ENCODE measurements around the gene ITPR2.

The ITPR2 gene

DNA sequence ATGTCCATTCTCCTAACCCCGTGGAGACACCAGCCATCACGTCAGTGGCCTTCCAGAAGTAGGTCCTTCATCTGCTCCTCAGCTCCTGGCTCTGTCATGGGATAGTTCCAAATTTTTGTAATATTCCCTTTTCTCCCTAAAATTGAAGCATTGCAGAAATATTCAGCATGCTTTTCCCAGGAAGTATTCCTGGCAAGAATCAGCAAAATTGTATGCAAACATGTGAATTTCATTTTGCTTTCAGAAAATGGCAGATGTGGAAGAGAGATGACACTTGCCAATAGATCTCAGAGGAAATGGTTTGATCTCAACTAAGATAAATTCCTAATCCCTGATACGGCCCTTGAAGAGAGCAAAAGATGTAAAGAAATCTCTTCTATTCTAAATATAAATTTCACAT, 298.9 kb downstream of the ITPR2 start:
- TF ChIP-seq, protein P1, sequence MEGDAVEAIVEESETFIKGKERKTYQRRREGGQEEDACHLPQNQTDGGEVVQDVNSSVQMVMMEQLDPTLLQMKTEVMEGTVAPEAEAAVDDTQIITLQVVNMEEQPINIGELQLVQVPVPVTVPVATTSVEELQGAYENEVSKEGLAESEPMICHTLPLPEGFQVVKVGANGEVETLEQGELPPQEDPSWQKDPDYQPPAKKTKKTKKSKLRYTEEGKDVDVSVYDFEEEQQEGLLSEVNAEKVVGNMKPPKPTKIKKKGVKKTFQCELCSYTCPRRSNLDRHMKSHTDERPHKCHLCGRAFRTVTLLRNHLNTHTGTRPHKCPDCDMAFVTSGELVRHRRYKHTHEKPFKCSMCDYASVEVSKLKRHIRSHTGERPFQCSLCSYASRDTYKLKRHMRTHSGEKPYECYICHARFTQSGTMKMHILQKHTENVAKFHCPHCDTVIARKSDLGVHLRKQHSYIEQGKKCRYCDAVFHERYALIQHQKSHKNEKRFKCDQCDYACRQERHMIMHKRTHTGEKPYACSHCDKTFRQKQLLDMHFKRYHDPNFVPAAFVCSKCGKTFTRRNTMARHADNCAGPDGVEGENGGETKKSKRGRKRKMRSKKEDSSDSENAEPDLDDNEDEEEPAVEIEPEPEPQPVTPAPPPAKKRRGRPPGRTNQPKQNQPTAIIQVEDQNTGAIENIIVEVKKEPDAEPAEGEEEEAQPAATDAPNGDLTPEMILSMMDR (IDR thresholded peaks at IDR 0.05; ENCODE audit: borderline replicate concordance, insufficient read depth, low read depth, low read length), result no peak
- no peak overlapping the region for H3K4me3 ChIP-seq (ENCODE audit: low read depth, low read length)

GRCh38 chr12:26533211-26533610, 299.8 kb downstream of the ITPR2 start:
- TF ChIP-seq, protein P1 (IDR thresholded peaks at IDR 0.05; ENCODE audit: borderline replicate concordance, insufficient read depth, low read depth, low read length), result no peak
- H3K4me3 ChIP-seq (ENCODE audit: low read depth, low read length), result no peak overlapping the region

DNA sequence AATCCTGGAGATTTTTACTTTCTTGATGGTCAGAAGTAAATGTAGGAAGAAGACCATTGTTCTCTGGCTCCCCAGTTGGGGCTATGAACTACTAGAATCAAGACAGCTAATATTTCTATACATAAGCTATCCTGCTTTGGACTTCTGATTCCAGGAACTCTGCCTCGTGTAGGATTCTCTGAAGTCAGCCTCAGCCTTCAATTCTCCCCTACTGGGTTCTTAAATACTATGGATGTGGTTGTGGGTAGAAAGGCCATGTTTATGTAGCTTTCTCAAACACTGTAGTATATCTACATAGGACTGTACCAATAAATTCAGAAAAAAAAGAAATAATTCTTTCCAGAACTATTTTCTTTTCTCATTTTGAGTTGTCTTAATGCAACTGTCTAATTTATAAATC, 302.5 kb downstream of the ITPR2 start:
- TF ChIP-seq, protein P1 (IDR thresholded peaks at IDR 0.05; ENCODE audit: borderline replicate concordance, insufficient read depth, low read depth, low read length), result no peak
- no peak overlapping the region for H3K4me3 ChIP-seq (ENCODE audit: low read depth, low read length)

DNA sequence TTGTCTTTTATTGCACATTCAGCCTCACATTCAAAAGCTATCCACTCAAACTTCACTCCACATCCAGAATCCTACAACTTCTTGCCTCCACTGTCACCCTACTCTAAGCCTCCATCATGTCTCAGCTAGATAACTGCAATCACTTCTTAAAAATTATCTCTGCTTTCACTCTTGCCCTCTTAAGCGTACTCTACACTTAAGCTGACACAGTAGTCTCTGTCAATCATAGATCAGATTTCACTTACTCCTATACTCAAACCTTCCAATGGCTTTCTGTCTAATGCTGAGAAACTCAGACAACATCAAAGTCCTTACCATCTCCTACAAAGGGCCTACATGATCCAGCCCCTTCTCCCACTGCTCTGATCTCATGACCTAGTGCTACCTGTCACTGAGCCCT, 304.1 kb downstream of the ITPR2 start:
- H3K4me3 ChIP-seq (ENCODE audit: low read depth, low read length), result no peak overlapping the region
- TF ChIP-seq, protein P1 (IDR thresholded peaks at IDR 0.05; ENCODE audit: borderline replicate concordance, insufficient read depth, low read depth, low read length), result no peak

GRCh38 chr12:26527682-26528081, 305.3 kb downstream of the ITPR2 start:
- no peak overlapping the region for H3K4me3 ChIP-seq (ENCODE audit: low read depth, low read length)
- TF ChIP-seq, protein P1 (IDR thresholded peaks at IDR 0.05; ENCODE audit: borderline replicate concordance, insufficient read depth, low read depth, low read length), result no peak

DNA sequence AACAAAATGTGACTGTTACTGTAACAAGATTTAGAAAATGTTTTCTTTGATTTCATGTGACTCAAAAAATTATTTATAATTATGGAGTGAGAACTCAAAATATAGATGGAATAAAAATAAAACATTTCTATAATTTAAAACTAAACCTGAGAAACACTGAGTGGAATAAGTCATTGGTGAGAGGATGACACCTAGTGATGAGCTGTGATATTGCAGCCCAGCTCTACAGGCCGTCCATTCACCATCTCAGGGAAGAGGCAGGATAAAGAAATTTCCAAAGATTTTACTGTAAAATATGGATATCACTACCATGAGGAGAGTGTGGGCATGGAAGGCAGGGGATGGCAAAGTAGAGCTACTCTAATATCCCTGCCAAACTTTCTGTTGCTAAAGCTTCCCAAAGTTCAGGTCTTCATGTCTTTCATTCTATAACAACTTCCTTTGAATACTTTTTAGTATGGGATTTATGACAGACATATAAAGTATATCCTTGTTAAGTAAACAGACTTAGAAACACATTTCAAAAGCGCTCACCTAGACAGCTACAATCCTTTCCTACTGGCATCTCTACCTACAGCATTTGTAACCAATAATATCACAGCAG, 308.0 kb downstream of the ITPR2 start:
- no peak overlapping the region for H3K4me3 ChIP-seq (ENCODE audit: low read depth, low read length)
- TF ChIP-seq, protein P1 (IDR thresholded peaks at IDR 0.05; ENCODE audit: borderline replicate concordance, insufficient read depth, low read depth, low read length), result peak; percentile 71

DNA sequence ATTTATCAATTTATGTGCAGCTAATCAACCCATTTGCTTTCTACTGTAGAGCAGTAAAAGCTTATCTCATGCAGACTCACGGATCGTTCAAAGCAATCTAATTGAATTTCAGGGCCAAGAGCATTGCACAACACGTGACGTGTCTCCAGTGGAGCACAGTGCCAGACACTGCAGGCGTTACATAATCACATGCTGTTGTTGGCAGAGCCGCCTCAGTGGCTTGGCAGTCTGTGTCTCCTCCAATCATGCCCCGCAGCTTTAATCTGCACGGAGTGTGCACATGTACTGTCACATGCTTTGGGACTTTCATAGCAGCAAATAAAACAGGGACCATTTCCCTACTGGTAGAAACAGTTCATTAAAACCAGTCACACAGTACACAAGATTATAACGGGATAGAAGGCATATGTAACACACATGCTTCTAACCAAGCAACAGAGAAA, 309.3 kb downstream of the ITPR2 start:
- H3K4me3 ChIP-seq (ENCODE audit: low read depth, low read length), result no peak overlapping the region
- TF ChIP-seq, protein P1 (IDR thresholded peaks at IDR 0.05; ENCODE audit: borderline replicate concordance, insufficient read depth, low read depth, low read length), result no peak

All from GM12875 (cell line).